SK-N-SH treated with all-trans-retinoic acid at 6 μM for 48 hours (cell line): ENCODE measurements around the gene DFFA.

Experiments used
- ARNTL ChIP-seq: fragments of 450-650 bp; formaldehyde crosslinking; IDR thresholded peaks from 2 replicates; pipeline ENCODE4 v1.5.0; 2020; ENCODE audit warnings: low read depth, mild to moderate bottlenecking, moderate library complexity, borderline replicate concordance
- ZNF565 ChIP-seq: fragments of 450-650 bp; formaldehyde crosslinking; conservative IDR thresholded peaks from 2 replicates; pipeline ENCODE4 v1.5.0; 2020; ENCODE audit warnings: low read depth, mild to moderate bottlenecking, moderate library complexity
- ZNF70 ChIP-seq: fragments of 450-650 bp; formaldehyde crosslinking; IDR thresholded peaks from 2 replicates; pipeline ENCODE4 v1.5.0; 2020; ENCODE audit warnings: mild to moderate bottlenecking, moderate library complexity
- ZNF8 ChIP-seq: fragments of 450-650 bp; formaldehyde crosslinking; IDR thresholded peaks from 2 replicates; pipeline ENCODE4 v1.5.0; 2020; ENCODE audit warnings: mild to moderate bottlenecking, moderate library complexity

DNA sequence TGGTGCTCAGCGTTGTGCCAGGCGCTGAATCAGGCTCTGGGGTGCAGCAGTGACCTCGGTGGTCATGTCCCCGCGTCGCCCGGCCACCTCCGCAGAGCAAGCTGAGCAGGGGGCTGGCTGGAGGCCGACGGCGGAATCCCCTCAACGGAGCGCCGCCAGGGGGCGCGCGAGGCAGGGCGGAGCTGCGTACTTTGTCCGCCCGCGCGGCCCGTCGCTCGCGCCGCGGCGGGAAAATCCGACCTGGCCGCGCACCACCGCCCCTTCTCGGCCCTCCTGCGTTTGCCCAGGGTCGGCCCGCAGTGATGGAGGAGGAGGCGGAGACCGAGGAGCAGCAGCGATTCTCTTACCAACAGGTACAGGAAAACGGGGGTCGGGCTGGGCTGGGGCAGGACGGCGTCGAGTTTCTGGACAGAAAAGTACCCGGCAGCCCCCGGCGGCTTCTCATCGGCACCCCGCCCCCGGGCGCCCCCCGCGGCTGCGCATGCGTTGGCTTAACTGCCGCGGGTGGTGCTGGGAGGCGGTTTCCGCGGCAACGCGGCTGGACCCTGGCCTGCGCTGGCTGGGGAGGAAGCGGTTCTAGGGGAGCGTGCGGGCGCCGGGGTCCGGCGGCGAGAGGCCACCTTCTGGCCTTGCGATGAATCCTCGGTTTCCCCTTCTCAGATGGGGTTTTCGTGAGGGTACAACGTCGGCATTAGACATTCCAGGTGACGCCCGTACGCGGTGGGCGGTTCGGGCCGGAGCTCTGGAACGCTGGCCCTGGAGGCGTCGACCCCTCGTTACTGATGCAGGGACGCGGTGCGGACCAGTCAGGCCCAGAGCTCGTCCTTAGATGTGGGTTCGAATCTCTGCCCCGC is 41.9 kb downstream of the DFFA start, which contains the start of gene CENPS:
- TF ChIP-seq ZNF565 (CRISPR knock-in tag) (no peak), ARNTL (no peak), ZNF70 (no peak), ZNF8 (CRISPR knock-in tag) (no peak)
